ENCODE results near the gene TSTD2.
"Not testable (repeated sequence)": the region's sequence is repeated elsewhere in the genome, so short reads cannot be mapped to it uniquely, and the experiment has no call there.

Gene TSTD2

GRCh38 chr9:97594381-97594921, 38.7 kb downstream of the TSTD2 start:
- in situ Hi-C loops (cut with HindIII; ENCODE audit: low sequenced_read_pairs), result no loop called here

DNA sequence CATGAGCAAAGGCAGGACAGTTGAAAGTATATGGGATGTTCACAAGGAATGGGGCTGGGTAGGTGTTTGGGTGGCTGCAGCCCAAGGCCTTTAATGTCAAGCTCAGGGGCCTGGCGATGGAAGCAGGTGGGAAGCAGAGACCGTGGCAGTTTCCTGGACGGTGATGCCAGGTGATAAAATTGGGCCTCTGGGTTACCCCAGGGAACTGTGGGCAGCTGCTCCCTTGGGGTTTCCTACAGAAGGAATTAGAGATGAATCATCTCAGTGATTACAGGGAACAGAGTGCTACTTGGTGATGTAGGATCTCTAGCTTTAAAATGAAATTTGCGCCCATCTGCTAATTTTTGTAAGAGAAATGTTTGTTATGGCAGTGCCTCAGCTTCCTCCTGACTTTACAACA, 39.2 kb downstream of the TSTD2 start:
- in situ Hi-C loops (cut with HindIII; ENCODE audit: low sequenced_read_pairs), result no loop called here

DNA sequence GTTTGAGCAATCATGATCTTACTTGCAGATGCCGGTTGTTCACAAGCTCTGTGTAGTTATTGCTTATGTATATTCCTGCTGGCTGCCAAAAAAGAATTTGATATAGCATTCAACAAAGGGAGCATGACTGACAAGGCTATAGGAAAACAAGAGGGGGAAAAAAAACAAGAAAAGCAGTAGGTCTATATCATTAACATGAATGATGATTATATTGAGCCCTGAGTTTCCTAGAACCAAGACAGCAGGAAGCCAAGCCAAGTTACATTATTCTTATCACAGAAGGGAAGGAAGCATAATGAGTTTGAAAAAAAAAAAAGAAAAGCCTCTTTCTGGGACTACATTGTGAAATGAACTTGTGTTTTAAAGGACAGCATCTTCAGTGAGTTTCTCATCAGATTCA, 41.0 kb downstream of the TSTD2 start:
- in situ Hi-C loops (cut with HindIII; ENCODE audit: low sequenced_read_pairs), result no loop called here

- in situ Hi-C loops (cut with HindIII; ENCODE audit: low sequenced_read_pairs), result no loop called here
Observed at GRCh38 chr9:97591535-97591934, 41.6 kb downstream of the TSTD2 start.

- in situ Hi-C loops (cut with HindIII; ENCODE audit: low sequenced_read_pairs), result not testable (repeated sequence)
Observed at GRCh38 chr9:97586909-97587308, 46.3 kb downstream of the TSTD2 start.

DNA sequence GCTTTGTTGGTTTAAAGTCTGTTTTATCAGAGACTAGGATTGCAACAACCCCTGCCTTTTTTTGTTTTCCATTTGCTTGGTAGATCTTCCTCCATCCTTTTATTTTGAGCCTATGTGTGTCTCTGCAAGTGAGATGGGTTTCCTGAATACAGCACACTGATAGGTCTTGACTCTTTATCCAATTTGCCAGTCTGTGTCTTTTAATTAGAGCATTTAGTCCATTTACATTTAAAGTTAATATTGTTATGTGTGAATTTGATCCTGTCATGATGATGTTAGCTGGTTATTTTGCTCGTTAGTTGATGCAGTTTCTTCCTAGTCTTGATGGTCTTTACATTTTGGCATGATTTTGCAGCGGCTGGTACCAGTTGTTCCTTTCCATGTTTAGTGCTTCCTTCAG, 48.4 kb downstream of the TSTD2 start:
- in situ Hi-C loops (cut with HindIII; ENCODE audit: low sequenced_read_pairs), result not testable (repeated sequence)

- in situ Hi-C loops (cut with HindIII; ENCODE audit: low sequenced_read_pairs), result not testable (repeated sequence)
Observed at GRCh38 chr9:97581590-97581989, 51.6 kb downstream of the TSTD2 start.

GRCh38 chr9:97579914-97580313, 53.3 kb downstream of the TSTD2 start:
- in situ Hi-C loops (cut with HindIII; ENCODE audit: low sequenced_read_pairs), result no loop called here

- in situ Hi-C loops (cut with HindIII; ENCODE audit: low sequenced_read_pairs), result no loop called here
Observed at GRCh38 chr9:97578846-97579245, 54.3 kb downstream of the TSTD2 start.

- in situ Hi-C loops (cut with HindIII; ENCODE audit: low sequenced_read_pairs), result no loop called here
Observed at GRCh38 chr9:97577051-97577450, 56.1 kb downstream of the TSTD2 start.

GRCh38 chr9:97575673-97576200, 57.4 kb downstream of the TSTD2 start:
- in situ Hi-C loops (cut with HindIII; ENCODE audit: low sequenced_read_pairs), result no loop called here

DNA sequence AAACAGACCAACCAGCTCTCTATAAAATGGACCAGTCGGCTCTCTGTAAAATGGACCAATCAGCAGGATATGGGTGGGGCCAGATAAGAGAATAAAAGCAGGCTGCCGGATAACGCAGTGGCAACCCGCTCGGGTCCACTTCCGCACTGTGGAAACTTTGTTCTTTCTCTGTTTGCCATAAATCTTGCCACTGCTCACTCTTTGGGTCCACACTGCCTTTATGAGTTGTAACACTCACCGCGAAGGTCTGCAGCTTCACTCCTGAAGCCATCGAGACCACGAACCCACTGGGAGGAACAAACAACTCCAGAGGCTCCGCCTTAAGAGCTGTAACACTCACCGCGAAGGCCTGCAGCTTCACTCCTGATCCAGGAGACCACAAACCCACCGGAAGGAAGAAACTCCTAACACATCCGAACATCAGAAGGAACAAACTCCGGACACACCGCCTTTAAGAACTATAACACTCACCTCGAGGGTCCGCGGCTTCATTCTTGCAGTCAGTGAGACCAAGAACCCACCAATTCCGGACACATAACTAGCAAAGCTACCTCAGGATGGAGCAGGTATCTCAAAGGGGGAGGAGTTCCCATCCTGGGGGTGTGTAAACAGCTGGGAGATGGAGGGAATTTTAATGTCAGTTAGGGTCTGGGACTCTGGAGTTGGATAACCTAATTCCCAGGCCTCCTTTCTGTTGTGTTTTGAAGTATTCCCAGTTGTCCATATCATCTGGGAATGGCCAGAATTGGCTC, 58.1 kb downstream of the TSTD2 start:
- in situ Hi-C loops (cut with HindIII; ENCODE audit: low sequenced_read_pairs), result not testable (repeated sequence)

- in situ Hi-C loops (cut with HindIII; ENCODE audit: low sequenced_read_pairs), result not testable (repeated sequence)
Observed at GRCh38 chr9:97574101-97574571, 59.0 kb downstream of the TSTD2 start.

GRCh38 chr9:97573482-97574073, 59.6 kb downstream of the TSTD2 start:
- in situ Hi-C loops (cut with HindIII; ENCODE audit: low sequenced_read_pairs), result no loop called here

DNA sequence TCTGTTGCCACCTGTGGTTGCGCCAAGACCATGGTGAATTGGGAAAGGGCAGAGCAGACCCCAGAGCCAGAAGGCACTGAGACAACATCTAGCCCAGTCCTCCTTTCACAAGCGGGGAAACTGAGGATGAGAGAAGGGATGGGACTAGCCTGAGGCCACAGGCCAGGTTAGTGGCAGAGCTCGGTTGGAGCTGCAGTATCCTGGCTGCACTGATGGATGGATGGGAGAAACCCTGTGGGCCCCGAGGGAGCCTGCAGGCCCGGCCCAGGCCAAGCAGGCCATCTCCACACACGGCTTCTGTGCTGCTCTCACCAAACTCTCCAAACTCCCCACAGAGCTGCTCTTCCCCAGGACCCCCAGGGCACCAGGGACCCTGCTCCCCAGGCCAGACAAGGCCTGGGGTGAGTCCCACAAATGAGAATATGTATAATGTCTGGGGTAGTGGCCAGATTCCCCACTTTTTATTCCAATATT, 60.2 kb downstream of the TSTD2 start:
- in situ Hi-C loops (cut with HindIII; ENCODE audit: low sequenced_read_pairs), result no loop called here

DNA sequence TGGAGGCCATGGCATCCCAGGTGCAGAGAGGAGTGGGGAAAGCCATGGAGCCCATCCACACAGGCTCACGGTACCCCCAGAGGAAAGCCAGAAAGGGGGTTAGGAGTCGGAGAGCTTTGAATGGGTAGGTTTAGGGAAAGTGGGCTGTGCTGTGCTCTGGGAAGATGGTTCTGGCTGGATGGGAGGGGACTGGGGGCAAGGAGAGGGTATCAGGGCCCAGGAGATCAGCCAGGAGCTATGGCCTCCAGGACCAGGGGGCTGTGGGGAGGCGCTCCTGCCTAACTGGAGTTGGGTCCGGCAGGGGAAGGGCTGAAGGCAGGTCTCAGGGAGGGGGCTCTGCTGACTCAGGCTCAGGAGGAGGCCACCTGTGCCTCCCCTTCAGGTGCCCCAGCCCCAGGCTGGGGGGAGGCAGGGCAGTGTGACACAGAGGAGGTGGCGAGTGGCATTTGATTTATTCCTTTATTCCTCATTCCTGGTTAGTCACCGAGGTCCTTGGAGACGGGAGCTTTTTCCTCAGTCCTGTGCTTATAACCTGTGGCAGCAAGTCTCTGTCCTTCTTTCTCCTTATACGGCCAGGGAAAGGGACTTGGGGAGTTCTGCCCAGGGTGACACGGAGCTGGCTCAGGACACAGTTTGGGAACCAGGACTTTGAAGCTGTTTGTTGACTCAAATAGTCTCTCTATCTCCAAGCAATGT, 60.8 kb downstream of the TSTD2 start:
- in situ Hi-C loops (cut with HindIII; ENCODE audit: low sequenced_read_pairs), result no loop called here

GRCh38 chr9:97571664-97572063, 61.5 kb downstream of the TSTD2 start:
- in situ Hi-C loops (cut with HindIII; ENCODE audit: low sequenced_read_pairs), result no loop called here

GRCh38 chr9:97570899-97571298, 62.3 kb downstream of the TSTD2 start:
- in situ Hi-C loops (cut with HindIII; ENCODE audit: low sequenced_read_pairs), result no loop called here

DNA sequence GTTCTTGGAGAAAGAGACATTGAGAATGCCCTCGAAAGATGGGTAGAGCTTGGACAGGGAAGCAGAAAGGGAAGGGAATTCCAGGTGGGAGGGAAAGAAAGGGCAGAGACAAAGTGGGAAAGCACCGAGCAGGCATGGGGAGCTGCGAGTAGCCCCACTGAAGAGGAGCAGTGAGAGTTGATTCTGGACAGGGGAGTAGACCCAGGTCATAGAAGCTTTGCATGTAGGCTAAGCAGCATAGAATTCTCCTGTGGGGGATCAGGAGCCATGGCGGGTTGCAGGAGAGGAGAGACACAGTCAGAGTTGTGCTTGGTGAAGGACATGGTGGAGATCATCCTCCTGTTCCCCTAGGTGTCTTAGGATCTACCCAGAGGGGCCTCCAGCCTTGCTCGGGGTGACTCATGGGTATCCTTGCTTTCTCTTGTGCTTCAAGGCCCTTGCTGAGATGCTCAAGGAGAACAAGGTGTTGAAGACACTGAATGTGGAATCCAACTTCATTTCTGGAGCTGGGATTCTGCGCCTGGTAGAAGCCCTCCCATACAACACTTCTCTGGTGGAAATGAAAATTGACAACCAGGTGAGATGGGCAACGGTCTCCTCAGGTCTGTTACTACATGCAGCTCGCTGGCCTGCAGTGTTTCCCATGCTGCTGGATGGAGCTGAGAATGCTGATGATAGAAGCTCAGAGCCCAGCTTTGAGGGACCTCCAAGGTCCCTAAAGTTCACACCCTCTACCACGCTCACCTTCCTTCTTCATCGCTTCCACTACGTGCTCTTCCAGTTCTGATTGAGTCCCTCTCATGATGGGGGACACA, 64.5 kb downstream of the TSTD2 start:
- in situ Hi-C loops (cut with HindIII; ENCODE audit: low sequenced_read_pairs), result no loop called here

GRCh38 chr9:97567894-97568202, 65.3 kb downstream of the TSTD2 start:
- in situ Hi-C loops (cut with HindIII; ENCODE audit: low sequenced_read_pairs), result no loop called here

Measured in DLD1 (cell line).